Keratinocyte (primary cell): Measurements from ENCODE around the gene SAMD11. TPM values are rescaled to one million over a fixed set of nuclear protein-coding genes. Genes with fewer than 3 reads are reported as not detected.

ENCODE experiments used
- DNase-seq: peaks from one replicate; pipeline ENCODE4 v3.0.0-alpha.2; 2011; ENCODE audit warnings: low read depth, missing footprints, low spot score
- FAIRE-seq: peaks from 2 replicates; lab custom pipeline; 2011; peaks lifted over from hg19 to GRCh38; lab: Jason Lieb, UNC
- H2AFZ ChIP-seq: 2 replicates; pipeline ENCODE4 v1.6.0; 2012; ENCODE audit warnings: low read length, control low read depth, inconsistent platforms; ENCODE audit not compliant: control insufficient read depth
- H3K27ac ChIP-seq: 2 replicates; pipeline ENCODE4 v1.5.1; 2011; ENCODE audit warnings: low read length; ENCODE audit not compliant: control insufficient read depth, insufficient read depth
- H3K27me3 ChIP-seq: 3 replicates; pipeline ENCODE4 v1.6.0; 2011; ENCODE audit warnings: low read length; ENCODE audit not compliant: control insufficient read depth, insufficient read depth; ENCODE audit errors: extremely low read depth
- H3K36me3 ChIP-seq, 2 experiments: 2 replicates in 1 of 2; 3 replicates in 1 of 2; pipeline ENCODE4 v1.5.1; 2011; ENCODE audit warnings: low read length in 2 of 2, mild to moderate bottlenecking in 1 of 2; ENCODE audit not compliant: control insufficient read depth in 2 of 2, insufficient read depth in 2 of 2; ENCODE audit errors: extremely low read depth in 1 of 2
- H3K4me1 ChIP-seq: 3 replicates; pipeline ENCODE4 v1.5.1; 2011; ENCODE audit warnings: low read length; ENCODE audit not compliant: control insufficient read depth, insufficient read depth; ENCODE audit errors: extremely low read depth
- H3K4me2 ChIP-seq: 3 replicates; pipeline ENCODE4 v1.6.0; 2011; ENCODE audit warnings: low read depth, low read length; ENCODE audit not compliant: control insufficient read depth, insufficient read depth; ENCODE audit errors: extremely low read depth
- H3K4me3 ChIP-seq, 3 experiments: fragments of 200-600 bp in 1 of 3; sonication (generic) in 1 of 3; 2 replicates in 2 of 3; 3 replicates in 1 of 3; pipeline ENCODE4 v1.5.1; 2011 to 2016; ENCODE audit warnings: low read length in 3 of 3, mild to moderate bottlenecking in 3 of 3, control low read depth in 2 of 3, inconsistent platforms in 1 of 3, low read depth in 1 of 3, mixed read lengths in 1 of 3, mixed run types in 1 of 3, moderate library complexity in 1 of 3; ENCODE audit not compliant: control insufficient read depth in 2 of 3, insufficient read depth in 2 of 3; ENCODE audit errors: extremely low read depth in 1 of 3
- H3K79me2 ChIP-seq: 2 replicates; pipeline ENCODE4 v1.6.0; 2012; ENCODE audit warnings: low read length; ENCODE audit not compliant: control insufficient read depth, insufficient read depth
- H3K9ac ChIP-seq: 3 replicates; pipeline ENCODE4 v1.6.0; 2011; ENCODE audit warnings: low read length; ENCODE audit not compliant: control insufficient read depth, insufficient read depth; ENCODE audit errors: extremely low read depth
- H3K9me1 ChIP-seq: 3 replicates; pipeline ENCODE4 v1.6.0; 2011; ENCODE audit warnings: low read length; ENCODE audit not compliant: control insufficient read depth, insufficient read depth; ENCODE audit errors: extremely low read depth
- H3K9me3 ChIP-seq: 2 replicates; pipeline ENCODE4 v1.5.1; 2012; ENCODE audit warnings: low read depth, low read length; ENCODE audit not compliant: control insufficient read depth
- H4K20me1 ChIP-seq: 3 replicates; pipeline ENCODE4 v1.6.0; 2011; ENCODE audit warnings: low read length; ENCODE audit not compliant: control insufficient read depth, insufficient read depth; ENCODE audit errors: extremely low read depth
- EZH2 ChIP-seq: IDR thresholded peaks from one replicate; pipeline ENCODE4 v1.6.1; 2012; ENCODE audit warnings: inconsistent platforms, mild to moderate bottlenecking, low read length, moderate library complexity
- dilution Hi-C: fragments of 300-500 bp; cut with MboI; formaldehyde crosslinking; loops from one replicate; pipeline ENCODE4 v1.7.0; 2020; ENCODE audit warnings: low sequenced_read_pairs; ENCODE audit not compliant: extremely low pct_ligation_motif_present
- polyA plus RNA-seq, 5 experiments: library from polyadenylated mRNA; depleted of rRNA in 3 of 5; stranded (reverse) in 3 of 5; stranded (forward) in 1 of 5; unstranded in 1 of 5; fragments of >200 nt; gene quantifications; 1 replicate in 1 of 5; 2 replicates in 3 of 5; 3 replicates in 1 of 5; pipeline versions ENCODE4 v1.2.1 to v1.2.3, GENCODE V29; 2011 to 2012; ENCODE audit warnings: missing spikeins in 2 of 5, low read depth in 1 of 5, low replicate concordance in 1 of 5
- TF ChIP-seq, protein P1 (sequence below), 3 experiments: IDR thresholded peaks in 1 of 3; conservative IDR thresholded peaks in 1 of 3; optimal IDR thresholded peaks in 1 of 3; 2 replicates in 2 of 3; 3 replicates in 1 of 3; pipeline versions ENCODE3 to v1.5.1; 2011; ENCODE audit warnings: low read length in 3 of 3, mild to moderate bottlenecking in 3 of 3, moderate library complexity in 2 of 3, control low read depth in 1 of 3, inconsistent platforms in 1 of 3; ENCODE audit not compliant: insufficient read depth in 2 of 3; ENCODE audit errors: extremely low read depth in 1 of 3

Gene SAMD11
- polyA plus RNA-seq, 1 donor (not counting 4 experiments of a cell fraction or from before 2014, with no cell fraction given) = not detected

DNA sequence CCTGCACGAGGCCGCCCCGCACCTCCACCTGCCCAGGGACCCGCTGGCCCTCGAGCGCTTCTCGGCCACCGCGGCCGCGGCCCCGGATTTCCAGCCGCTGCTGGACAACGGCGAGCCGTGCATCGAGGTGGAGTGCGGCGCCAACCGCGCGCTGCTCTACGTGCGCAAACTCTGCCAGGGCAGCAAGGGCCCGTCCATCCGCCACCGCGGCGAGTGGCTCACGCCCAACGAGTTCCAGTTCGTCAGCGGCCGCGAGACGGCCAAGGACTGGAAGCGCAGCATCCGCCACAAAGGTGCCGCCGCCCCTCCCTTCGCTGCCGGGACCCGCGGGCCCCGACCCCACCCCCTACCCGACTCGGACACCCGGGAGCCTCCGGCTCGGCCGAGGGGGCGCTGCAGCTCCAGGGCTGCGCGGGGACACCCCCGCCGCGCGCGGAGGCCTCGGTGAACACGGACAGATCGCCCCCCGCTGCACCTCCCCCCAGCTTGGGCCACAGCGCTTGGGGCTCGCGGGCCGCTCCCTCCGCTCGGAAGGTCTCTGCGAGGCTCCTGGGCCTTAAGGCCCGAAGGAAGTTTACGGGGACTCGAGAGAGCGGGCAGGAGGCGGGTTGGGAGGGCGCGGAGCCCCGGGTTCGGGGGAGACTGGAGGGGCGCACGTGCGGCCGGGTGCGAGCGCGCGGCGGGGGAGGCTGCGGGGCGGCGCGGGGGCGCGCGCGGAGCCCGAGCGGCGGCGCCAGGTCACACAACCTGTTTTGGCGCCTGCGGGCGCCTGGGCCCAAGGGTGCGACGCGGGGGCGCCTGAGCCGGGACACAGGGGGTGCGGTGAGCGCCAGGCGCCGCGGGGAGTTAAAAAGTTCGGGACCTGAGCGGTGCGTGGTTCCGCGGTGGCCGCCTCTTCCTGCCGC is 1.2 kb downstream of the SAMD11 start:
- Histone ChIP-seq H3K9me1 (no peaks in the 10 kb centered on the region), H3K27ac (no peak overlapping the region), H3K9ac (no peak overlapping the region), H3K79me2 (no peaks in the 10 kb centered on the region), H3K36me3 (no peaks in the 10 kb centered on the region), H3K27me3 (peaks cover 95% of the 10 kb centered on the region), H3K4me2 (peak overlapping the region; percentile 32), H2AFZ (no peak overlapping the region), H3K4me3 (peak overlapping the region in 1 of 3 experiments; percentile 10), H4K20me1 (peaks cover 7% of the 10 kb centered on the region), H3K4me1 (peaks cover 8% of the 10 kb centered on the region), H3K9me3 (no peaks in the 10 kb centered on the region)
- FAIRE-seq (no peak), DNase-seq (no peak)
- TF ChIP-seq, protein P1, sequence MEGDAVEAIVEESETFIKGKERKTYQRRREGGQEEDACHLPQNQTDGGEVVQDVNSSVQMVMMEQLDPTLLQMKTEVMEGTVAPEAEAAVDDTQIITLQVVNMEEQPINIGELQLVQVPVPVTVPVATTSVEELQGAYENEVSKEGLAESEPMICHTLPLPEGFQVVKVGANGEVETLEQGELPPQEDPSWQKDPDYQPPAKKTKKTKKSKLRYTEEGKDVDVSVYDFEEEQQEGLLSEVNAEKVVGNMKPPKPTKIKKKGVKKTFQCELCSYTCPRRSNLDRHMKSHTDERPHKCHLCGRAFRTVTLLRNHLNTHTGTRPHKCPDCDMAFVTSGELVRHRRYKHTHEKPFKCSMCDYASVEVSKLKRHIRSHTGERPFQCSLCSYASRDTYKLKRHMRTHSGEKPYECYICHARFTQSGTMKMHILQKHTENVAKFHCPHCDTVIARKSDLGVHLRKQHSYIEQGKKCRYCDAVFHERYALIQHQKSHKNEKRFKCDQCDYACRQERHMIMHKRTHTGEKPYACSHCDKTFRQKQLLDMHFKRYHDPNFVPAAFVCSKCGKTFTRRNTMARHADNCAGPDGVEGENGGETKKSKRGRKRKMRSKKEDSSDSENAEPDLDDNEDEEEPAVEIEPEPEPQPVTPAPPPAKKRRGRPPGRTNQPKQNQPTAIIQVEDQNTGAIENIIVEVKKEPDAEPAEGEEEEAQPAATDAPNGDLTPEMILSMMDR (optimal IDR thresholded peaks at IDR 0.05 in 1 of 3, IDR thresholded peaks at IDR 0.05 in 1 of 3, conservative IDR thresholded peaks at IDR 0.05 in 1 of 3; ENCODE audit: extremely low read depth in 1 of 3, insufficient read depth in 2 of 3, low read length in 3 of 3) = no peak
- peak; percentile 100 for TF ChIP-seq EZH2
- dilution Hi-C loops = no loop called here

DNA sequence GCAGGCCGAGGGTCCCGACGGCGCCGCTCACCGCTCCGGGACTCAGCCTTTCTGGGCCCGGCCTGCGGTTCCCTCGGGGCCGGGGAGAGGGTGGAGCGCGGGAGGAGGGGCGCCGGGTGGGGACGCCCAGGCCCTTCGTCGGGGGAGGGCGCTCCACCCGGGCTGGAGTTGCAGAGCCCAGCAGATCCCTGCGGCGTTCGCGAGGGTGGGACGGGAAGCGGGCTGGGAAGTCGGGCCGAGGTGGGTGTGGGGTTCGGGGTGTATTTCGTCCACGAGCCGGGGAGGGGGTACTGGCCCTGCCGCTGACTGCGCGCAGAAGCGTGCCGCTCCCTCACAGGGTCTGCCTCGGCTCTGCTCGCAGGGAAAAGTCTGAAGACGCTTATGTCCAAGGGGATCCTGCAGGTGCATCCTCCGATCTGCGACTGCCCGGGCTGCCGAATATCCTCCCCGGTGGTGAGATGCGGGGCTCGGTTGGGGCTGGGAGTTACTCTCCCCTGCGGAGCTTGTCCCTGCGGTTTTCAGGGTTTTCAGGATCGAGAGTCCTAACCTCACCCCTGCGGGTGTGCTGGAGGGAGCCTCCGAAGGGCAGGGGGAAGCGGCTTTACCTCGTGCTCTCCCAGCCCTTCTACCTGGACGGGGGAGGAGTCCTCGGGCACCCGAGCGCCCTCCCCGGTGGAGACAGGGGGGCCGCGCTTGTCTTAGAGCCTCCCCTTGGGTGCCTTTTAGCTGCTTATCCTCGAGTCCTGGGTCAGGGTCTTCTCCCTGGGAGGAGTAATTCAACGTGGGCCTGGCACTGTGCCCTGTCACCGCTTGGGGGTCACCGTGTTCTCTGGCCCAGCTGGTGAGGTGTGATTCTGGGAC is 2.1 kb downstream of the SAMD11 start:
- Histone ChIP-seq H3K4me1 (peaks cover 5% of the 10 kb centered on the region), H3K4me2 (no peak overlapping the region), H3K36me3 (no peaks in the 10 kb centered on the region), H3K4me3 (no peak overlapping the region), H4K20me1 (peaks cover 7% of the 10 kb centered on the region), H3K27me3 (peaks cover 95% of the 10 kb centered on the region), H3K79me2 (no peaks in the 10 kb centered on the region), H3K9me3 (no peaks in the 10 kb centered on the region), H2AFZ (no peak overlapping the region), H3K9me1 (no peaks in the 10 kb centered on the region), H3K9ac (no peak overlapping the region), H3K27ac (no peak overlapping the region)
- DNase-seq (no peak), FAIRE-seq (no peak)
- TF ChIP-seq EZH2 = peak; percentile 97
- TF ChIP-seq, protein P1 (optimal IDR thresholded peaks at IDR 0.05 in 1 of 3, IDR thresholded peaks at IDR 0.05 in 1 of 3, conservative IDR thresholded peaks at IDR 0.05 in 1 of 3; ENCODE audit: extremely low read depth in 1 of 3, insufficient read depth in 2 of 3, low read length in 3 of 3) = no peak
- dilution Hi-C loops = no loop called here
